HG02981 (cell line): Measurements from ENCODE around the gene LYRM9.
A peak's percentile ranks its signal among the peaks of the same experiment; 100 is the strongest.
"Not testable (repeated sequence)": the region's sequence is repeated elsewhere in the genome, so short reads cannot be mapped to it uniquely, and the experiment has no call there.

Experiments used
- ATAC-seq: cut with Tn5 transposase; IDR thresholded peaks from one replicate; pipeline ENCODE4 v1.9.1; 2021; ENCODE audit warnings: mild to moderate bottlenecking, moderate library complexity; ENCODE audit not compliant: unreplicated experiment

LYRM9 gene

GRCh38 chr17:27906623-27907022, 13.5 kb upstream of the LYRM9 start:
- no peak for ATAC-seq

- no peak for ATAC-seq
Measured at GRCh38 chr17:27906226-27906580, 13.0 kb upstream of the LYRM9 start.

GRCh38 chr17:27905447-27906225, 12.5 kb upstream of the LYRM9 start:
- no peak for ATAC-seq

GRCh38 chr17:27904534-27905446, 11.6 kb upstream of the LYRM9 start:
- ATAC-seq = no peak

- ATAC-seq = no peak
Measured at GRCh38 chr17:27904114-27904513, 10.9 kb upstream of the LYRM9 start.

- no peak for ATAC-seq
Measured at GRCh38 chr17:27899525-27899924, 6.4 kb upstream of the LYRM9 start.

GRCh38 chr17:27898096-27898495, 4.9 kb upstream of the LYRM9 start:
- ATAC-seq = no peak

GRCh38 chr17:27896701-27897100, 3.5 kb upstream of the LYRM9 start:
- ATAC-seq = no peak

GRCh38 chr17:27895940-27896535, 2.9 kb upstream of the LYRM9 start:
- ATAC-seq = no peak

- ATAC-seq = no peak
Measured at GRCh38 chr17:27895123-27895895, 2.1 kb upstream of the LYRM9 start.

- ATAC-seq = no peak
Measured at GRCh38 chr17:27893841-27894503, 807 bp upstream of the LYRM9 start.

GRCh38 chr17:27892542-27892865, 661 bp downstream of the LYRM9 start:
- ATAC-seq = no peak

- no peak for ATAC-seq
Measured at GRCh38 chr17:27891841-27892240, 1.3 kb downstream of the LYRM9 start.

GRCh38 chr17:27889711-27890251, 3.4 kb downstream of the LYRM9 start:
- no peak for ATAC-seq

GRCh38 chr17:27888945-27889344, 4.2 kb downstream of the LYRM9 start:
- ATAC-seq = no peak

- ATAC-seq = no peak
Measured at GRCh38 chr17:27888067-27888466, 5.1 kb downstream of the LYRM9 start.

GRCh38 chr17:27886348-27886906, 6.7 kb downstream of the LYRM9 start:
- ATAC-seq = not testable (repeated sequence)

- no peak for ATAC-seq
Measured at GRCh38 chr17:27882162-27882840, 10.9 kb downstream of the LYRM9 start.

- peak; percentile 64 for ATAC-seq
Measured at GRCh38 chr17:27879987-27880608, 13.1 kb downstream of the LYRM9 start.
